Erythroblast (primary cell): ENCODE results near the gene UPK3A.
"Not testable (repeated sequence)": the region's sequence is repeated elsewhere in the genome, so short reads cannot be mapped to it uniquely, and the experiment has no call there.

Experiments
- DNase-seq, 2 experiments: peaks; one replicate each; lab custom pipeline; 2025; lab: John Stamatoyannopoulos, UW
- GATA1 ChIP-seq: IDR thresholded peaks from 2 replicates; pipeline ENCODE4 v1.6.1; 2011; ENCODE audit warnings: low read depth, mild to moderate bottlenecking, control low read depth, low read length, moderate library complexity
- POLR2A ChIP-seq: IDR thresholded peaks from 2 replicates; pipeline ENCODE4 v1.6.1; 2011; ENCODE audit warnings: mild to moderate bottlenecking, low read length

Gene UPK3A

DNA sequence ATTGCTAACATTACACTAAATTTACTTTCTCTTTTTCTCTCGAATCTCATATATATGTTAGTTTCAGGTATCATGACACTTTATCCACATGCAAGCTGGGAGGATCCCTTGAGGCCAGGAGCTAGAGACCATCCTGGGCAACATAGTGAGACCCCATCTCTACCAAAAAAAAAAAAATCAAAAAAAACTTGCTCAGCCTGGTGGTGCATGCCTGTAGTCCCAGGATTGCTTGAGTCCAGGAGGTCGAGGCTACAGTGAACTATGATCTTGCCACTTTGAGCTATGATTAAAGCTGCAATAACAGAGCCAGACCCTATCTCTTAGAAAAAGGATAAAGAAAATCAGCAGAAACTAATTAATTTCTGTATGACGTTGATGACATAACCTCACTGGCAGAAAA is 3.7 kb upstream of the UPK3A start:
- no peak for DNase-seq
- TF ChIP-seq POLR2A: no peak
- TF ChIP-seq GATA1: no peak

- TF ChIP-seq POLR2A: no peak
- TF ChIP-seq GATA1: no peak
Observed at GRCh38 chr22:45285263-45286058, 712 bp downstream of the UPK3A start.

DNA sequence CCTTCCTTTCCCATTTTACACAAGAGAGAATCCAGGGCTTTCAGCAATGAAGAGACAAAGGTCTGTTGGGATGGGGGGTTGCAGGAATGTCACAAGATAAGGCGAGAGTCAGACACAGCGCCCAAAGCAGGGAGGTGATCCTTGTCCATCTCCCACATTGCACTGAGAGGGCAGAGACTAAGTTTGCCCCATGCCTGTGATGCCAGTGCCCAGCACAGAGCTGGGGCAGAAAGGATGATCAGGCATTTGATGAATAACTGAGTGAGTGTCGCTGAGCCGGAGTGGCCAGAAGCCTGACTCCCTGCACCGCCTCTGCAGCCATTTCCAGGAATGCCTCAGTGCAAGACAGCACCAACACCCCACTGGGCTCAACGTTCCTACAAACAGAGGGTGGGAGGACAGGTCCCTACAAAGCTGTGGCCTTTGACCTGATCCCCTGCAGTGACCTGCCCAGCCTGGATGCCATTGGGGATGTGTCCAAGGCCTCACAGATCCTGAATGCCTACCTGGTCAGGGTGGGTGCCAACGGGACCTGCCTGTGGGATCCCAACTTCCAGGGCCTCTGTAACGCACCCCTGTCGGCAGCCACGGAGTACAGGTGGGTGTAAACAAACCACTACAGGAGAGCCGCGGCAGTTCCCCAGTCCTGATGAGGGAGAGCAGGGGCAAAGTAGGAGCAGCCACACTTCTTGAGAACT is 2.3 kb downstream of the UPK3A start:
- TF ChIP-seq GATA1 (no peak), POLR2A (no peak)
- DNase-seq: no peak

More at GRCh38 chr22:45285263-45286058, 712 bp downstream of the UPK3A start:
- DNase-seq: peak in 1 of 2 experiments; percentile 25

DNA sequence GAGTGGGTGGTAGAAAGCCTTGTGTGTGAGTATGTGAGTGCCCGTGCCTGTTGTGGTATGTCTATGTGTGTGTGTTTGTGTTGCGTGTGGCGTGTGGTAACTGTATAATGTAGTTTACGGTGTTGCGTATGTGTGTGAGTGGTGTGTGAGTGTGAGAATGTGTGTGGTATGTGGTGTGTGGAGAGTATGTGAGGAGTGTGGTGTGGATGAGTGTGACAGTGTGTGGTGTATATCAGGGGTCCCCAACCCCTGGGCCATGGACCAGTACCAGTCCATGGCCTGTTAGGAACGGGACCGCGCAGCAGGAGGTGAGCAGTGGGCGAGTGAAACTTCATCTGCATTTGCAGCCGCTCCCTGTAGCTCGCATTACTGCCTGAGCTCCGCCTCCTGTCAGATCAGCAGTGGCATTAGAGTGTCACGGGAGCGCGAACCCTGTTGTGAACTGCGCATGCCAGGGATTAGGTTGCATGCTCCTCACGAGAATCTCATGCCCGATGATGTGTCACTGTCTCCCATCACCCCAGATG is 5.7 kb downstream of the UPK3A start:
- no peak for TF ChIP-seq GATA1
- no peak for TF ChIP-seq POLR2A
- DNase-seq: no peak

DNA sequence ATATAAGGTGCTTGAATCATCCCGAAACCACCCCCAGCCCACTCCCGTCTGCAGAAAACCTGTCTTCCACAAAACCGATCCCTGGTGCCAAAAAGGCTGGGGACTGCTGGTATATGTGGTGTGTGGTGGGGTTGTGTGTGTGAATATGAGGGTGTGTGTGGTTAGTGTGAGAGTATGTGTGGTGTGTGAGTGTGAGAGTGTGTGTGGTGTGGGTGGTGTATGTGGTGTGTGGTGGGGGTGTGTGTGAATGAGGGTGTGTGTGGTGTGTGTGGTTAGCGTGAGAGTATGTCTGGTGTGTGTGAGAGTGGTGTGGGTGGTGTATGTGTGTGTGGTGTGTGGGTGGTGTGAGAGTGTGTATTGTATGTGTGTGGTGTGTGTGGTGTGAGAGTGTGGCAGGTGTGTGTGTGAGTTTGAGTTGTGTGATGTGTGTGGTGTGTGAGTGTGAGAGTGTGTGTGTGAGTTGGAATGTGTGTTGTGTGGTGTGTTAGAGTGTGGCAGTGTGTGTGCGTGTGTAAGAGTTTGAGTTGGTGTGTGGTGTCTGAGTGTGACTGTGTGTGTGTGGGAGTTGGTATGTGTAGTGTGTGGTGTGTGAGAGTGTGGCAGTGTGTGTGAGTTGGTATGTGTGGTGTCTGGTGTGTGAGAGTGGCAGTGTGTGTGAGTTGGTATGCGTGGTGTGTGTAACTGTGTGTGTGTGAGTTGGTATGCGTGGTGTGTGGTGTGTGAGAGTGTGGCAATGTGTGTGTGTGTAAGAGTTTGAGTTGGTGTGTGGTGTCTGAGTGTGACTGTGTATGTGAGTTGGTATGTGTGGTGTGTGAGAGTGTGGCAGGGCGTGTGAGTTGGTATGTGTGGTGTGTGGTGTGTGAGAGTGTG is 6.5 kb downstream of the UPK3A start:
- TF ChIP-seq GATA1 (no peak), POLR2A (no peak)
- no peak for DNase-seq

- DNase-seq: no peak
- no peak for TF ChIP-seq GATA1
- no peak for TF ChIP-seq POLR2A
Observed at GRCh38 chr22:45291931-45292290, 7.2 kb downstream of the UPK3A start.

- TF ChIP-seq GATA1: no peak
- no peak for TF ChIP-seq POLR2A
- no peak for DNase-seq
Observed at GRCh38 chr22:45292731-45293442, 8.1 kb downstream of the UPK3A start.

GRCh38 chr22:45294030-45294429 is 9.3 kb downstream of the UPK3A start:
- DNase-seq: no peak
- TF ChIP-seq GATA1 (no peak), POLR2A (no peak)

GRCh38 chr22:45295004-45295403 is 10.3 kb downstream of the UPK3A start:
- DNase-seq: not testable (repeated sequence)

DNA sequence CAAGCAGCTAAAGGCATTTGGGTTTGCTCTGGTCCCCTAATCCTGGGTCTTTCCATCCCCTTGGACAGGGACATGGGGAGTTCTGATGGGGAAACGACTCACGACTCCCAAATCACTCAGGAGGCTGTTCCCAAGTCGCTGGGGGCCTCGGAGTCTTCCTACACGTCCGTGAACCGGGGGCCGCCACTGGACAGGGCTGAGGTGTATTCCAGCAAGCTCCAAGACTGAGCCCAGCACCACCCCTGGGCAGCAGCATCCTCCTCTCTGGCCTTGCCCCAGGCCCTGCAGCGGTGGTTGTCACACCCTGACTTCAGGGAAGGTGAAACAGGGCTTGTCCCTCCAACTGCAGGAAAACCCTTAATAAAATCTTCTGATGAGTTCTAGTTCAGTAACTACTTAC is 10.7 kb downstream of the UPK3A start:
- TF ChIP-seq GATA1 (no peak), POLR2A (no peak)

DNA sequence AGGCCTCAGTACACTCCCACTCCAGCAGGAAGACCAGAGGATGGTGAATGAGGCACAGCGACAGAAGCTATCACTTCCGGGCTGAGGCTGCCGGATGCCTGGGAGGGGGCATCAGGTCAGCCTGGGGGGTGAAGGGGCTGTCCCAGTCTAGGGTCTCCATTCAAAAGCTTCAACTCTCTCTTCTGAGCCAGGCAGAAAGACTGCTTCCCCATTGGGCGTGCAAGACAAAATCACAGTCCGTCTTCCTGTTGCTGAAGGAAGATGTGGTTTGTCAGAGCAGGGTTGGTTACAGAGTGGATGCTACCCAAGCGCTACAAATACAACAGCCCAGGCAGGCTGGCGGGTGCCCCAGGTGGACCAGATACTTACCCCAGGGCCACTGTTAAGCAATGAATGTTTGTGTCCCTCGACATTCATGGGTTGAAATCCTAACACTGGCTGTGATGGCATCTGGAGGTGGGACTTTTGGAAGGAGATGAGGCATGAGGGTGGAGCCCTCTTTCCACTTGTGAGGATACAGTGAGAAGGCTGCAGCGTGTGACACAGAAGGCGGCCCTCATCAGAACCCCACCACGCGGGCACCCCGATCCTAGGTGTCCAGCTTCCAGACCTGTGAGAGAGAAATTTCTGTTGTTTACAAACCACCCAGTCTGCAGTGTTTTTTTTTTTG is 12.0 kb downstream of the UPK3A start:
- TF ChIP-seq GATA1 (no peak), POLR2A (no peak)
- no peak for DNase-seq

More for the DNA sequence above, 10.7 kb downstream of the UPK3A start:
- DNase-seq: no peak

- no peak for TF ChIP-seq GATA1
- no peak for DNase-seq
Observed at GRCh38 chr22:45298934-45299505, 14.3 kb downstream of the UPK3A start.
